A673 (cell line): ENCODE data around the gene ERICH6B. TPM values are rescaled to one million over a fixed set of nuclear protein-coding genes. Genes with fewer than 3 reads are reported as not detected.

Source experiments
- BruUV-seq: library from RNA; stranded (reverse); fragments of 400-500 nt; replicated peaks from 2 replicates; lab custom pipeline; 2021; lab: Mats Ljungman, UMichigan
- CTCF ChIA-PET: fragments of 300-600 bp; sonication (Branson Sonifier 250); formaldehyde crosslinking; loops from one replicate; lab custom pipeline; 2022; ENCODE audit warnings: antibody characterized with exemption; lab: Charles Lee
- POLR2A ChIA-PET: fragments of 300-600 bp; sonication (Branson Sonifier 250); formaldehyde crosslinking; loops from one replicate; lab custom pipeline; 2022; ENCODE audit warnings: antibody characterized with exemption; ENCODE audit not compliant: low non-redundant PET; lab: Charles Lee
- DNase-seq: peaks from one replicate; pipeline ENCODE4 v3.0.0-alpha.2; 2015; ENCODE audit warnings: low spot score
- H3K27ac ChIP-seq: fragments of 200-600 bp; sonication (generic); 2 replicates; pipeline ENCODE4 v1.5.1; 2016; ENCODE audit warnings: mixed run types, low read depth, mild to moderate bottlenecking, mixed read lengths, antibody characterized with exemption, low read length; ENCODE audit not compliant: poor library complexity, severe bottlenecking
- H3K27me3 ChIP-seq: fragments of 200-600 bp; sonication (generic); replicated peaks from 2 replicates; pipeline ENCODE4 v1.6.1; 2017; ENCODE audit warnings: mixed run types, low read depth, mild to moderate bottlenecking, mixed read lengths, antibody characterized with exemption, low read length; ENCODE audit not compliant: insufficient read depth, poor library complexity
- H3K36me3 ChIP-seq: fragments of 200-600 bp; sonication (generic); 2 replicates; pipeline ENCODE4 v1.6.1; 2016; ENCODE audit warnings: mixed run types, mild to moderate bottlenecking, mixed read lengths, antibody characterized with exemption, low read length; ENCODE audit not compliant: insufficient read depth, poor library complexity, severe bottlenecking
- H3K4me1 ChIP-seq: fragments of 200-600 bp; sonication (generic); 2 replicates; pipeline ENCODE4 v1.6.1; 2017; ENCODE audit warnings: mixed run types, mild to moderate bottlenecking, mixed read lengths, antibody characterized with exemption, low read length; ENCODE audit not compliant: insufficient read depth, poor library complexity, severe bottlenecking
- H3K4me3 ChIP-seq: fragments of 200-600 bp; sonication (generic); 2 replicates; pipeline ENCODE4 v1.5.1; 2016; ENCODE audit warnings: low read depth, mixed run types, mild to moderate bottlenecking, mixed read lengths, low read length; ENCODE audit not compliant: poor library complexity, severe bottlenecking
- H3K9me3 ChIP-seq: fragments of 200-600 bp; sonication (generic); 2 replicates; pipeline ENCODE4 v1.6.1; 2016; ENCODE audit warnings: mixed run types, low read depth, mild to moderate bottlenecking, mixed read lengths, antibody characterized with exemption, low read length; ENCODE audit not compliant: poor library complexity, severe bottlenecking
- EZH2 ChIP-seq: fragments of 200-600 bp; sonication (generic); IDR thresholded peaks from 2 replicates; pipeline ENCODE4 v1.6.1; 2017; ENCODE audit warnings: borderline replicate concordance, low read depth, mild to moderate bottlenecking, mixed read lengths, antibody characterized with exemption, low read length; ENCODE audit not compliant: poor library complexity, severe bottlenecking
- intact Hi-C: fragments of 100-400 bp; cut with micrococcal nuclease; formaldehyde crosslinking; loops from one replicate; pipeline ENCODE4 v1.10.0; 2022; ENCODE audit not compliant: unreplicated experiment
- total RNA-seq: library from RNA; stranded (reverse); gene quantifications from 2 replicates; pipeline ENCODE4 v1.2.3, GENCODE V29; 2021
- TF ChIP-seq, protein P1 (sequence below): fragments of 300-800, 200-600 bp; sonication (generic); conservative IDR thresholded peaks from 2 replicates; pipeline ENCODE4 v1.5.1; 2017; ENCODE audit warnings: low read depth, mild to moderate bottlenecking, antibody characterized with exemption, low read length, moderate library complexity, mixed read lengths

The ERICH6B gene
- total RNA-seq, 1 experiment from 2014 or later = not detected

DNA sequence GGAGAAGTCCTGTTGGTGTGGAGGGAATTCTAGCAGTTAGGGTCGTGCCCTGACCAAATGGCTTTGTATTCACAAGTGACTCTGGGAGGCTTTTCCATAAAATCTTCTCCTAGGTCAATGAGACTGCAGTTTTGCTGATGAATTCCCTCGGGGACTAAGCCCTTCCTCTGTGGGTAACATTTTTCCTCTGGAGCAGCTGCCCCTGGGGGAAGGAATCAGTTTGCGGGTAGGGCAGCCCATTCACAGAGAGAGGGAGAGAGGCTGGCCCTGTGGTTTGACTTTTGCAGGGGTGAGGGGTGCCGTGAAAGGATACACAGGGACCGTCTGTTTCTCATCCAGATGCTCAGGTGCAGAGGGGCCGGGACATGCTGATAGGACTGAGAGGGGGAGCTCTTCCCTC lies 67.3 kb downstream of the ERICH6B start:
- no peaks in the 10 kb centered on the region for H3K4me1 ChIP-seq
- H3K27me3 ChIP-seq = no peaks in the 10 kb centered on the region
- ChIA-PET POLR2A (no interaction called here), CTCF (interaction anchor here (0.6 kb wide), 1 partner anchor 126 kb away, joined by 4 read pairs; no protein-coding TSS in a partner anchor)
- H3K4me3 ChIP-seq = no peak overlapping the region
- BruUV-seq = no TSS peak
- H3K9me3 ChIP-seq = no peaks in the 10 kb centered on the region
- DNase-seq = no peak
- no peaks in the 10 kb centered on the region for H3K36me3 ChIP-seq
- TF ChIP-seq, protein P1, sequence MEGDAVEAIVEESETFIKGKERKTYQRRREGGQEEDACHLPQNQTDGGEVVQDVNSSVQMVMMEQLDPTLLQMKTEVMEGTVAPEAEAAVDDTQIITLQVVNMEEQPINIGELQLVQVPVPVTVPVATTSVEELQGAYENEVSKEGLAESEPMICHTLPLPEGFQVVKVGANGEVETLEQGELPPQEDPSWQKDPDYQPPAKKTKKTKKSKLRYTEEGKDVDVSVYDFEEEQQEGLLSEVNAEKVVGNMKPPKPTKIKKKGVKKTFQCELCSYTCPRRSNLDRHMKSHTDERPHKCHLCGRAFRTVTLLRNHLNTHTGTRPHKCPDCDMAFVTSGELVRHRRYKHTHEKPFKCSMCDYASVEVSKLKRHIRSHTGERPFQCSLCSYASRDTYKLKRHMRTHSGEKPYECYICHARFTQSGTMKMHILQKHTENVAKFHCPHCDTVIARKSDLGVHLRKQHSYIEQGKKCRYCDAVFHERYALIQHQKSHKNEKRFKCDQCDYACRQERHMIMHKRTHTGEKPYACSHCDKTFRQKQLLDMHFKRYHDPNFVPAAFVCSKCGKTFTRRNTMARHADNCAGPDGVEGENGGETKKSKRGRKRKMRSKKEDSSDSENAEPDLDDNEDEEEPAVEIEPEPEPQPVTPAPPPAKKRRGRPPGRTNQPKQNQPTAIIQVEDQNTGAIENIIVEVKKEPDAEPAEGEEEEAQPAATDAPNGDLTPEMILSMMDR = no peak
- TF ChIP-seq EZH2 = no peak
- intact Hi-C loops = no loop called here
- H3K27ac ChIP-seq = no peak overlapping the region

DNA sequence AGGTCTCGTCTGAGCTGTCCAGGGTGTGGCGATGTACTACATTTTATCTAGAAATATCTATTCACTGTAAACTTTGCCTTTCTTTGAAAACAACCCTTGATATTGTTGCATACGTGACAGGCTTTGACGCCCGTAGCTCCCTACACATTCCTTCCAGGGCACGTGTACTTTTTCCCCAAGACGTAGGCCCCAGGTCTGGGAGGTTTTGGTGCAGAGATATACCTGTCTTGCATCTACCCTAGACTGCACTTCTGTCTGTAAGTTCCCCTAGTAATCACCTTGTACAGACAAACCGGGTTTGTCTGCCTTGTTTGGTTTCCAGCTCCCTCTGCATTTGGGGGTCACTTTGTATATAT lies 69.2 kb downstream of the ERICH6B start:
- POLR2A ChIA-PET = no interaction called here
- CTCF ChIA-PET = no interaction called here
- no TSS peak for BruUV-seq

DNA sequence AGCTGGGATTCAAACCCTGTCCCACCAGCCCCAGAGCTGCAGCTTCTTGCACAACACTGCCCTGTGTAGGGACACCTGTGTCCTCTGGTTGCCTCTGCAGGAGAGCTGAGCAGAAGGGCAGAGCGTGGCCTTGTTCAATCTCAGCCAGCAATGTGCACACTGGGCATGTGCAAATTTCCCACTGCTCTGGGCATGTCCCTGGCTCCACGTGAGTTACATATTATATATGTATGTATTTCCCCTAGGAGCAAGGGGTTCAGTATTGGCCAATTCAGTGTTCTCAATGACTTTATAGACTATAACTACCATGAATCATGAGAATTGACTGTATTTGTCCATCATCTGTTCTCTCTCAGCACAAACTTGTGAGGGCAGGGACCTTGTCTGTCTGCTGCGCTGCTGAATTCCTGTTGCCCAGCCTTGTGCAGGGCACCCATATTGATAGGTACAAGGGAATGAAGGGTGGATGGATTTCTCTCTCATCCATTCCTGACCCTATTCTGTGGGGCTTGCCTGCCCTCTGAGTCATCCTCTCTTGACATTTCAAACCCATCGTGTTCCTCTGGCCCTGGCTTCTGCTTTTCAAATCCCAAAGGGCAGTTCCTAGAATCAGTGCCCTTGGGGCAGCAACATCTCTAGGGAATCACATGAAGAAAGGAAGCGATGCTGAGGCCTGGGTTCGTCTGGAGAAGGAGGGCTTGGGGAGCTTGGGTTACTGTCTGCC lies 69.7 kb downstream of the ERICH6B start:
- no peak for TF ChIP-seq EZH2
- TF ChIP-seq, protein P1 = no peak
- H3K36me3 ChIP-seq = no peaks in the 10 kb centered on the region
- H3K27me3 ChIP-seq = no peaks in the 10 kb centered on the region
- no peak for DNase-seq
- CTCF ChIA-PET = no interaction called here
- intact Hi-C loops = no loop called here
- no peaks in the 10 kb centered on the region for H3K4me1 ChIP-seq
- H3K9me3 ChIP-seq = no peaks in the 10 kb centered on the region
- BruUV-seq = no TSS peak
- no peak overlapping the region for H3K4me3 ChIP-seq
- POLR2A ChIA-PET = no interaction called here
- no peak overlapping the region for H3K27ac ChIP-seq

More for the DNA sequence above, 69.2 kb downstream of the ERICH6B start:
- intact Hi-C loops = no loop called here
- no peaks in the 10 kb centered on the region for H3K9me3 ChIP-seq
- H3K27ac ChIP-seq = no peak overlapping the region
- no peak overlapping the region for H3K4me3 ChIP-seq
- no peaks in the 10 kb centered on the region for H3K27me3 ChIP-seq
- H3K36me3 ChIP-seq = no peaks in the 10 kb centered on the region
- no peaks in the 10 kb centered on the region for H3K4me1 ChIP-seq
- TF ChIP-seq, protein P1 = no peak
- no peak for TF ChIP-seq EZH2
- DNase-seq = no peak
